ENCODE results near the gene CLASRP. TPM values are rescaled to one million over a fixed set of nuclear protein-coding genes. Genes with fewer than 3 reads are reported as not detected.

Gene CLASRP
- total RNA-seq, 1 donor from 2014 or later: 33.9 TPM

GRCh38 chr19:45076029-45076850 is 37.4 kb downstream of the CLASRP start, which contains the start of gene ZNF296:
Gene ZNF296 (minus strand): TSS chr19:45076478. CDS start chr19:45076373, 105 bp downstream.
- peak; percentile 71 for ATAC-seq
- intact Hi-C loops (cut with micrococcal nuclease): no loop called here
- peak; percentile 85 for DNase-seq

GRCh38 chr19:45076851-45077730 is 38.2 kb downstream of the CLASRP start:
- intact Hi-C loops (cut with micrococcal nuclease): no loop called here
- ATAC-seq (no peak), DNase-seq (no peak)

- ATAC-seq (peak; percentile 2), DNase-seq (no peak)
- intact Hi-C loops (cut with micrococcal nuclease): no loop called here
These were observed 39.7 kb downstream of the CLASRP start for GRCh38 chr19:45078390-45079062.

DNA sequence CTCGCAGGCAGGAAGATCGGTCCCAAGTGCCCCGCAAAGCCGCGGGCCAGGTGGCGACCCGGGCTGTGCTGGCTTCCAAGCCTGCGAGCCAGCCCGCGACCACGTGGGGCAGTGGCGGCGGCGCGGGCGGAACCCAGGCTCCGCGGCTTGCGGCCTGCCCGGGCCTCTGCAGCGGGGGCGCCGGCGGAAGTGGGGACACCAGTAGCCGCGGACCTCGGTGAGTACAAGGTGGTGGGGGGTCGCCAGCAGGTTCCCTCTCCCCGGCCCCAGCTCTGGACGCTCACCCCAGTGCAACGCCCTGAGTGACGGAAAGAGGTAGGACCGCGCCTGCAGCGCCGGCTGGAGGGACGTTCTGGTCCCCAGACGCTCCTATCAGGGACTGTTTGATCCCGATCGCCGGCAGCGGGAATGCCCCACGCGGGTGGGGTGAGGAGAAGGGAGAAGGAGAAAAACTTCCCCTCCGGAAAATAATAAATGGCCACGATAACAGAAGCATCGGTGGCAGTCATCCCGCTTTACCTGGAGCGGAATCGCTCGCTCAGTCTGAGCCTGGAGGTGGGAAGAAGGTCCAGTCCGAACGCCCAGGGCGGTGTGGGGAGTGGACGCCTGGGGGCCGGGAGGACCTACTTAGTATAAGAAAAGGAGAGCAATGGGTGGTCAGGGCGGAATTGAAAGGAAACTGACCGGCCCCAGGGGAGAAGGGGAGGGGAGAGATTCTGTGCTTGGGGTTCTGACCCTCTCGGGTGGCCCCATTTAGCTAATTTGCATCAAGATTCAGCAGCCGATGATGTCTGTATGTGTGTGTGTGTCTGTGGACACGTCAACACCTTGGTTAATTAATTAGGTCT is 40.4 kb downstream of the CLASRP start, which contains the start of gene GEMIN7:
Gene GEMIN7, plus strand, starts transcription at position 198 of the 848 bp plus-strand sequence. CDS start 10,855 bp downstream, outside the sequence.
- intact Hi-C loops (cut with micrococcal nuclease): no loop called here
- ATAC-seq (peak; percentile 88), DNase-seq (peak; percentile 87)

GRCh38 chr19:45079911-45080370 is 41.1 kb downstream of the CLASRP start:
- intact Hi-C loops (cut with micrococcal nuclease): no loop called here
- no peak for DNase-seq
- no peak for ATAC-seq

GRCh38 chr19:45082170-45082569 is 43.3 kb downstream of the CLASRP start:
- DNase-seq (no peak), ATAC-seq (no peak)
- intact Hi-C loops (cut with micrococcal nuclease): no loop called here

DNA sequence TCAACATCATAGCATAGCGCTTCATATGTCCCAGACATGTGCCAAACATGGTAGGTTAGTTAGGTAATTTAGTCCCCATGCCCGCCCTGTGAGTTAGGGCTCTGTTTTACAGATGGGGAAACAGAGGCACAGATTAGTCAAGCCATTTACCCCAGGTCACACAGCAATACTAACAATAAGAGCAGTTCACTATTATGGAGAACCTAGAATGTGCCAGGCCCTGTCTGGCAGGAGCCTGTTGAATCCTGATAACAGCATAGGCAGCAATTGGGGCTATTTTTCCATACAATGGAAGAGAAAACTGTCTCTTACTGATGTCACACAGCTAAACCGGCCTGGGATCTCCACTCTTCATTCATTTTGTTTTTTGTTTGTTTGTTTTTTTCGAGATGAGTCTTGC is 47.6 kb downstream of the CLASRP start:
- no peak for ATAC-seq
- no peak for DNase-seq
- intact Hi-C loops (cut with micrococcal nuclease): no loop called here

GRCh38 chr19:45087531-45087930 is 48.7 kb downstream of the CLASRP start:
- DNase-seq (no peak), ATAC-seq (no peak)
- intact Hi-C loops (cut with micrococcal nuclease): no loop called here

DNA sequence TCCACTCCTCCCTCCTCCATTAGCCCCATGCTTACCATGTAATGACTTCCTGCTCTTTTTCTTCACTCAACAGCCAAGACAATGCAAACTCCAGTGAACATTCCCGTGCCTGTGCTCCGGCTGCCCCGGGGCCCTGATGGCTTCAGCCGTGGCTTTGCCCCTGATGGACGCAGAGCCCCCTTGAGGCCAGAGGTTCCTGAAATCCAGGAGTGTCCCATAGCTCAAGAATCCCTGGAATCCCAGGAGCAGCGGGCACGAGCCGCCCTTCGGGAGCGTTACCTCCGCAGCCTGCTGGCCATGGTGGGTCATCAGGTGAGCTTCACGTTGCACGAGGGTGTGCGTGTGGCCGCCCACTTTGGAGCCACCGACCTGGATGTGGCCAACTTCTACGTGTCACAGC is 51.2 kb downstream of the CLASRP start:
- intact Hi-C loops (cut with micrococcal nuclease): no loop called here
- no peak for ATAC-seq
- DNase-seq: no peak

- ATAC-seq: no peak
- intact Hi-C loops (cut with micrococcal nuclease): no loop called here
- DNase-seq: no peak
These were observed 51.8 kb downstream of the CLASRP start for GRCh38 chr19:45090606-45091005.

DNA sequence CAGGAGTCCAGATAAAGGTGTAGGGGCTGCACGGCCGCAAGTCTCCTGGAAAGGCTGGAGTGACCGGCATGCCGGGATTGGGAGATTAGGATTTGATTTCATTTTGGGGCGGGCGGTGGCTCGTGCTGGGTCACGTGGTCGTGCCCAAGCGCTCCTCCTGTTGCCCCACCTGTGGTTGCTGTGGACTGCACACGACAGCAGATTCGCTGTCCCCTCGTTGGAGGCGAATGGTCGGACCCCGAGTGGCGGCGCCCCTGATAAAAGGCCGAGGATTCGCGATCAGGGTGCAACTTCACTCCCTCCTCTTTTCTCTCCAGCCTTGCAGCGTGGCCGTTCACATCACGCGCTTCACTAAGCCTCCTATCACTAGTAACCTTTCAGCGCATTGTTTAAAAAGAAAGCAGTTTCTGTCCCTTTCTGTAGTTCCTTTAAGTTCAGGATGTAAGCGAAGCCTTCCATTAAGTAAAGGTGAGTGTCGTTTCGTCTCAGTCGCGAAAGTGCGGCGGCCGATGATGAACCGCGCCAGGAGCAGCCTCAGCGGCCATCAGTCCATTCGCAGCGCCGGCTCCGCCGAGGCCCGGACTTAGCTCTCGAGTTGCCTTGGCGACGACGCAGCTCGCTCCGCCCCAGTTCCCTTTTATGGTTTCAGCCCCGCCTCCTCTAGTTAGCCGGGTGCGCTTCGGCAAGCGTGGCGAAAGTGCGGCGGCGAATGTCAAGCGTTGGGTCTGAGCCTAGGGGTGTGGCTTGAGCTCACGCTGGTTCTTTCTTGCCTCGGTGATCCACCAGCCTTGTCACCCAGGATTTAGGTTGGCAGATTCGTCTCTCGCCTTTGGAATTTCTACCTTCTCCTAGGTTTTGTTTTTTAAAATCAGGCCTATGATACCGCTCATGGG is 52.4 kb downstream of the CLASRP start:
- intact Hi-C loops (cut with micrococcal nuclease): no loop called here
- ATAC-seq (peak; percentile 94), DNase-seq (peak; percentile 98)

DNA sequence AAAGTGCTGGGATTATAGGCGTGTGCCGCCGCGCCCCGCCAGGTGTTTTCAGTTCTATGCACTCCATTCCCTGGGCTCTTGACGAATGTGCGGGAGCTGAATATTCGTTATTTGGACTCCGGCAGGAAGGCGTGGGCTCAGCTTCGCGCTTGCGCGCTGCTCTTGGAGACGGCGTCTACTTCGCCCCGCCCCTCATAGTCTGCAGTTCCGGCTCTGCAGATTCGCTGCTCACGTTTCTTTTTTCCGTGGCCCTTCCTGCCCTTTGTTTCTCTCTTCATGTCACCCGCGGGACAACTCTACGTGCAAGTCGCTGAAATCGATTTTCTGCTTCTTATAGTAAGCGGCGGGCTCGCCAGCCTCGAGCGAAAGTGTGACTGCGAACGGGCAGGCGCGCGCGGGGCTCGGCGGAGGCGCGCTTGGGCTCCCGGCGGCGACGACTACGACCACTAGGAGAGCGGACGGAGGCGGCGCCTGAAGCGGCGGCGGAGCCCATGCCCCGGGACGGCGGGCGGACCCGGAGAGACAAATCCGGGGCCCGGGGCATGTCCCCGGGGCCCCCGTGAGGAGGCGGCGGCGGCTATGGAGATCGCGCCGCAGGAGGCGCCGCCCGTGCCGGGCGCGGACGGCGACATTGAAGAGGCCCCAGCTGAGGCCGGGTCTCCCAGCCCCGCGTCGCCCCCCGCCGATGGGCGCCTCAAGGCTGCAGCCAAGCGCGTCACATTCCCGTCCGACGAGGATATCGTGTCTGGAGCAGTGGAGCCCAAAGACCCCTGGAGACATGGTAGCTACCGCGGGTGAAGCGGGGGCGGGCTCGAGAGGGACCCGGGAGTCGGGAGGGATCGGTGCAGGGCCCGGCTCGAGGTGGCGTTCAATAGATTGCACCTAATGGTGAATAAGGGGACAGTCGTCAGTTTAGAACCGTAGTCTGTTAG is 54.2 kb downstream of the CLASRP start, which contains the start of gene PPP1R37:
Gene PPP1R37, plus strand, starts transcription at position 433 of the 932 bp plus-strand sequence. Its CDS starts 147 bp downstream, at position 580.
- intact Hi-C loops (cut with micrococcal nuclease): no loop called here

DNA sequence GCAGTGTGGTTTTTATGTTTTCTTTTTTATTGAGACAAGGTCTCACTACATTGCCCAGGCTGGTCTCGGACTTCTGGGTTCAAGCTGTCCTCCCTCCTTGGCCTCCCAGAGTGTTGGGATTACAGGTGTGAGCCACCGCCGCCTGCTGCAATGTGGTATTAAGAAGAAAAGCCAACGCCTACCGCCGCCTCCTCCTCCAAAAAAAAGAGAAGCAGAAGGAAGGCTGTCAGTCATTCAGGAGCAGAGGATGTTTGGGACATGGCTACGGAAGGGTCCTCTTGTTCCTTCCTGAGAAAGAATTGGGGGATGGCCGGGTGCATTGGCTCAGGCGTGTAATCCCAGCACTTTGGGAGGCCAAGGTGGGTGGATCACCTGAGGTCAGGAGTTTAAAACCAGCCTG is 55.3 kb downstream of the CLASRP start:
- no peak for ATAC-seq
- intact Hi-C loops (cut with micrococcal nuclease): no loop called here
- DNase-seq: no peak

More for the DNA sequence above, 54.2 kb downstream of the CLASRP start, which contains the start of gene PPP1R37:
- peak; percentile 96 for DNase-seq
- ATAC-seq: peak; percentile 91

GRCh38 chr19:45094707-45095106 is 55.9 kb downstream of the CLASRP start:
- intact Hi-C loops (cut with micrococcal nuclease): no loop called here
- ATAC-seq: no peak
- no peak for DNase-seq

- intact Hi-C loops (cut with micrococcal nuclease): no loop called here
- DNase-seq: no peak
- no peak for ATAC-seq
These were observed 56.9 kb downstream of the CLASRP start for GRCh38 chr19:45095496-45096413.

Data from left ventricle myocardium superior (tissue), 1 donor.